CD4-positive, alpha-beta T cell (primary cell): ENCODE measurements around the gene PON3. TPM values are rescaled to one million over a fixed set of nuclear protein-coding genes. Genes with fewer than 3 reads are reported as not detected.

Experiments used
- ATAC-seq: fragments of 200-7000 bp; cut with Tn5 transposase; one replicate; pipeline ENCODE4 v1.10.0; 2022; ENCODE audit warnings: mild to moderate bottlenecking; ENCODE audit not compliant: poor library complexity
- CTCF ChIA-PET: fragments of 350-600 bp; sonication (Branson Sonifier 250); formaldehyde crosslinking; loops from one replicate; lab custom pipeline; 2021; ENCODE audit warnings: antibody characterized with exemption, inconsistent platforms; lab: Charles Lee
- POLR2A ChIA-PET: fragments of 350-600 bp; sonication (Branson Sonifier 250); formaldehyde crosslinking; loops from one replicate; lab custom pipeline; 2021; ENCODE audit warnings: antibody characterized with exemption, inconsistent platforms; lab: Charles Lee
- DNase-seq, 14 experiments: peaks; one replicate each; pipeline ENCODE4 v3.0.0-alpha.2; 2013 to 2020; ENCODE audit warnings: mixed read lengths in 2 of 14
- H3K27ac ChIP-seq, 2 donors: one replicate each; pipeline versions ENCODE4 v1.5.1 to v1.7.0; 2013; ENCODE audit warnings: low read length in 2 of 2, low read depth in 1 of 2, mild to moderate bottlenecking in 1 of 2
- H3K27me3 ChIP-seq, 2 experiments: 1 replicate in 1 of 2; 2 replicates in 1 of 2; pipeline versions ENCODE4 v1.6.1 to v1.7.0; 2013; ENCODE audit warnings: low read length in 2 of 2, control low read depth in 1 of 2, mild to moderate bottlenecking in 1 of 2, moderate library complexity in 1 of 2; ENCODE audit not compliant: insufficient read depth in 2 of 2, control insufficient read depth in 1 of 2
- H3K36me3 ChIP-seq: one replicate; pipeline ENCODE4 v1.6.1; 2013; ENCODE audit warnings: low read length, control low read depth; ENCODE audit not compliant: insufficient read depth
- H3K4me1 ChIP-seq: one replicate; pipeline ENCODE4 v1.6.1; 2013; ENCODE audit warnings: low read length, control low read depth; ENCODE audit not compliant: insufficient read depth
- H3K4me3 ChIP-seq: one replicate; pipeline ENCODE4 v1.5.1; 2013; ENCODE audit warnings: mild to moderate bottlenecking, low read length, moderate library complexity
- H3K9me3 ChIP-seq, 2 experiments: 1 replicate in 1 of 2; 2 replicates in 1 of 2; pipeline versions ENCODE4 v1.6.1 to v1.7.0; 2013; ENCODE audit warnings: low read length in 2 of 2, mild to moderate bottlenecking in 2 of 2, control low read depth in 1 of 2, moderate library complexity in 1 of 2; ENCODE audit not compliant: control insufficient read depth in 1 of 2, insufficient read depth in 1 of 2
- H3K27ac Mint-ChIP-seq: one replicate; pipeline ENCODE4 v1.8.0; 2020; ENCODE audit warnings: mixed read lengths
- H3K27me3 Mint-ChIP-seq: one replicate; pipeline ENCODE4 v1.8.0; 2021; ENCODE audit warnings: mixed read lengths
- H3K36me3 Mint-ChIP-seq: one replicate; pipeline ENCODE4 v1.8.0; 2021; ENCODE audit warnings: low read depth, mixed read lengths
- H3K4me1 Mint-ChIP-seq: one replicate; pipeline ENCODE4 v1.8.0; 2021; ENCODE audit warnings: low read depth, mixed read lengths
- H3K4me3 Mint-ChIP-seq: one replicate; pipeline ENCODE4 v1.8.0; 2020; ENCODE audit warnings: mild to moderate bottlenecking, mixed read lengths
- H3K9me3 Mint-ChIP-seq: one replicate; pipeline ENCODE4 v1.8.0; 2020; ENCODE audit warnings: mixed read lengths
- CTCF ChIP-seq: fragments of 200-600 bp; IDR thresholded peaks from one replicate; pipeline ENCODE4 v1.8.0; 2022; ENCODE audit warnings: antibody characterized with exemption, mild to moderate bottlenecking
- intact Hi-C, 2 experiments: fragments of 100-400 bp; cut with DNase I in 1 of 2; cut with micrococcal nuclease in 1 of 2; formaldehyde crosslinking; loops; one replicate each; pipeline versions ENCODE4 v1.15.1 to v1.9.0; 2023 to 2025; cut with DNase I, micrococcal nuclease
- polyA plus RNA-seq, 2 donors: library from polyadenylated mRNA; unstranded; fragments of 120-200 nt; gene quantifications; one replicate each; pipeline ENCODE4 v1.2.1, GENCODE V29; 2013
- total RNA-seq, 174 experiments: library from RNA in 2 of 174; stranded (reverse) in 2 of 174; gene quantifications; one replicate each; pipeline ENCODE4 v1.2.3 and lab custom pipeline; 2021 to 2026

PON3 gene
- total RNA-seq (not detected), total RNA-seq (lab: John Stamatoyannopoulos, UW) (0 to 0.14 (median 0) reads per million in 172 experiments)
- polyA plus RNA-seq (2013, experiment 1 of 2): not detected
- polyA plus RNA-seq (2013, experiment 2 of 2): 0.04 TPM

- Histone ChIP-seq H3K4me1 (peaks cover 12% of the 10 kb centered on the region), H3K27ac (no peak within 1 kb of the TSS), H3K4me3 (peak within 1 kb of the TSS; percentile 34), H3K27me3 (peaks cover 9 to 44% of the 10 kb centered on the region in 2 experiments), H3K9me3 (peaks cover 0 to 4% of the 10 kb centered on the region in 2 experiments), H3K36me3 (no peaks in the 10 kb centered on the region)
- intact Hi-C loops: no loop called here
- H3K27ac Mint-ChIP-seq: no peak within 1 kb of the TSS
- no peak for TF ChIP-seq CTCF
- H3K4me3 Mint-ChIP-seq: peak within 1 kb of the TSS; percentile 80
- ChIA-PET POLR2A (interaction anchor here (0.8 to 1.1 kb wide), 2 partner anchors 37 to 39 kb away, joined by 3 to 4 read pairs; no protein-coding TSS in a partner anchor), CTCF (no interaction called here)
- no peaks in the 10 kb centered on the region for H3K4me1 Mint-ChIP-seq
- no peaks in the 10 kb centered on the region for H3K36me3 Mint-ChIP-seq
- ATAC-seq: peak; percentile 91
- no peaks in the 10 kb centered on the region for H3K9me3 Mint-ChIP-seq
- H3K27me3 Mint-ChIP-seq: peaks cover 45% of the 10 kb centered on the region
- peak in 6 of 14 experiments; percentile 0 to 41 (median 13) for DNase-seq
These were observed at the start of gene PON3 for GRCh38 chr7:95396136-95397032. Gene PON3 (minus strand): TSS chr7:95396375. CDS start chr7:95396350, 25 bp downstream.

GRCh38 chr7:95444796-95445195 lies 48.6 kb upstream of the PON3 start:
- Histone ChIP-seq H3K9me3 (no peaks in the 10 kb centered on the region), H3K27ac (no peak overlapping the region), H3K36me3 (no peaks in the 10 kb centered on the region), H3K4me3 (no peak overlapping the region), H3K27me3 (no peaks in the 10 kb centered on the region), H3K4me1 (no peaks in the 10 kb centered on the region)
- ChIA-PET CTCF (interaction anchor here (0.6 kb wide), 1 partner anchor 32 kb away, joined by 3 read pairs; no protein-coding TSS in a partner anchor), POLR2A (interaction anchor here (1.0 kb wide), 1 partner anchor 10 kb away, joined by 3 read pairs; the partner anchor contains the start of gene PON2)
- no peak overlapping the region for H3K4me3 Mint-ChIP-seq
- no peaks in the 10 kb centered on the region for H3K4me1 Mint-ChIP-seq
- ATAC-seq (no peak), DNase-seq (no peak)
- no peak for TF ChIP-seq CTCF
- H3K36me3 Mint-ChIP-seq: no peaks in the 10 kb centered on the region
- H3K9me3 Mint-ChIP-seq: no peaks in the 10 kb centered on the region
- no peaks in the 10 kb centered on the region for H3K27me3 Mint-ChIP-seq
- no peak overlapping the region for H3K27ac Mint-ChIP-seq
- intact Hi-C loops: no loop called here

GRCh38 chr7:95441042-95441823 lies 45.1 kb upstream of the PON3 start:
- ChIA-PET POLR2A (no interaction called here), CTCF (no interaction called here)
- Mint-ChIP-seq H3K36me3 (no peaks in the 10 kb centered on the region), H3K4me1 (no peaks in the 10 kb centered on the region), H3K4me3 (no peak overlapping the region), H3K27me3 (no peaks in the 10 kb centered on the region), H3K27ac (no peak overlapping the region), H3K9me3 (no peaks in the 10 kb centered on the region)
- no peaks in the 10 kb centered on the region for H3K36me3 ChIP-seq
- no peaks in the 10 kb centered on the region for H3K9me3 ChIP-seq
- H3K27me3 ChIP-seq: no peaks in the 10 kb centered on the region
- TF ChIP-seq CTCF: no peak
- DNase-seq (no peak), ATAC-seq (no peak)
- intact Hi-C loops: no loop called here
- H3K4me1 ChIP-seq: no peaks in the 10 kb centered on the region
- H3K27ac ChIP-seq: no peak overlapping the region
- H3K4me3 ChIP-seq: no peak overlapping the region
